Esophagus muscularis mucosa (tissue), 3 donors: ENCODE data around the gene RCOR3.

Experiments used
- CTCF ChIP-seq, 3 experiments: fragments of 200-600 bp in 2 of 3; fragments of 450-650 bp in 1 of 3; sonication (generic) in 2 of 3; IDR thresholded peaks; one replicate each; pipeline ENCODE4 v1.5.1; 2017 to 2019; ENCODE audit warnings: antibody characterized with exemption in 3 of 3, mild to moderate bottlenecking in 2 of 3, moderate library complexity in 1 of 3
- POLR2A ChIP-seq: fragments of 450-650 bp; IDR thresholded peaks from one replicate; pipeline ENCODE4 v1.6.1; 2017; ENCODE audit warnings: antibody characterized with exemption, moderate library complexity, mild to moderate bottlenecking, low read depth

- TF ChIP-seq CTCF (IDR thresholded peaks at IDR 0.05) (no peak), POLR2A (no peak)
Measured at GRCh38 chr1:211213702-211214101, 45.5 kb upstream of the RCOR3 start.
